Ishikawa (cell line): ENCODE results near the gene ACBD6.

Source experiments
- CREB1 ChIP-seq: IDR thresholded peaks from 2 replicates; pipeline ENCODE4 v1.6.1; 2012; ENCODE audit warnings: low read depth
- EGR1 ChIP-seq: IDR thresholded peaks from 2 replicates; pipeline ENCODE4 v1.6.1; 2012
- NFIC ChIP-seq: IDR thresholded peaks from 2 replicates; pipeline ENCODE4 v1.6.1; 2012
- TAF1 ChIP-seq: IDR thresholded peaks from 2 replicates; pipeline ENCODE4 v1.6.1; 2012; ENCODE audit warnings: low read depth, mild to moderate bottlenecking
- YY1 ChIP-seq: IDR thresholded peaks from 2 replicates; pipeline ENCODE4 v1.6.1; 2012; ENCODE audit warnings: low read depth
- TF ChIP-seq, protein P1 (sequence below): IDR thresholded peaks from 2 replicates; pipeline ENCODE4 v1.6.1; 2012

DNA sequence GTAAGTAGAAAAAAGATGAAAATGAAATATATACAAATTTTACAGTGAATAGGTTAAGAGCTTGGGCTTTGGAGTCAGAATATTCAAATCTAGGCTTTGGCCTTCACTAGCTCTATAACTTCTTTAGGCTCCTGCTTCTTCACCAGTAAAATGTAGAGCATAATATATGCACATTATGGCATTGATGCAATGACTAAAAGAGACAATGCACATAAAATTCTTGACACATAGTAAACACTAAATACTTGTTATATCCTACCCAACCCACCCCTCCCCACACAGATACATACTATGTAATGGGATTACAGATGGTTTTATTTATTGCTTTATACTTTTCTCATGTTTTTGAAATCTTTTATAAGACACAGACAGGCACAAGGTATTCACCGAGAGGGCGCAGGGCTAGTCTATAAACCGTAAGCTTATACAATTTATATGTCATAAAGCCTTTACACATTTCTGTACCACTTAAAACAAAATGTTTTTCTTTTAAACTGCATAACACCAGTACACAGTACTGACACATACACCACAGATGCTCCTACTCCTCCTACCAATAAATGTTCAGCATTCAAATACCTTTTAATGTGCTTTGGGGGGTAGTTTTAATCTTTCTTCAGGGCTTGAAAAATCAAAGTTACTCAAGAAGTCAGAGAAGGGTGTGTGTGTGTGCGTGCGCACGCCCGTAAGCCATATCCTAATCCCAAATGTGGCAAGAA is 109.8 kb downstream of the ACBD6 start:
- TF ChIP-seq, protein P1, sequence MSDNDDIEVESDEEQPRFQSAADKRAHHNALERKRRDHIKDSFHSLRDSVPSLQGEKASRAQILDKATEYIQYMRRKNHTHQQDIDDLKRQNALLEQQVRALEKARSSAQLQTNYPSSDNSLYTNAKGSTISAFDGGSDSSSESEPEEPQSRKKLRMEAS, result no peak
- TF ChIP-seq EGR1, result no peak
- no peak for TF ChIP-seq CREB1
- TF ChIP-seq YY1, result no peak
- TF ChIP-seq NFIC, result no peak
- no peak for TF ChIP-seq TAF1
